Left colon (tissue), 2 donors: ENCODE data around the gene L3MBTL3. TPM values are rescaled to one million over a fixed set of nuclear protein-coding genes. Genes with fewer than 3 reads are reported as not detected.
"Not testable (repeated sequence)": the region's sequence is repeated elsewhere in the genome, so short reads cannot be mapped to it uniquely, and the experiment has no call there.

Experiments used
- ATAC-seq: fragments of 200-7000 bp; cut with Tn5 transposase; one replicate; pipeline ENCODE4 v1.9.1; 2020; ENCODE audit warnings: mild to moderate bottlenecking, moderate library complexity
- DNase-seq, 2 donors: peaks; one replicate each; pipeline ENCODE4 v3.0.0-alpha.2; 2020
- intact Hi-C, 2 donors: fragments of 100-400 bp; cut with DNase I in 1 of 2; cut with micrococcal nuclease in 1 of 2; formaldehyde crosslinking; loops; one replicate each; pipeline versions ENCODE4 v1.11.2 to v1.14.0; 2022; cut with DNase I, micrococcal nuclease
- total RNA-seq, 2 donors: library from RNA; stranded (reverse); fragmentation: NEBNext Ultra II Directional; extraction: Animal tissue kit (Norgen Biotek cat#: 25700); gene quantifications; one replicate each; pipeline ENCODE4 v1.2.1, GENCODE V29; 2021
- donor health status: DM: no; HTN: no; CAD: no.
- donor health status: DM: yes; HTN: yes; CAD: no.

L3MBTL3 gene
- total RNA-seq, 2 donors from 2014 or later: 8.4 to 14.9 TPM

- DNase-seq: no peak
- intact Hi-C loops: no loop called here
- ATAC-seq: no peak
These were observed 99.9 kb downstream of the L3MBTL3 start for GRCh38 chr6:130118236-130118635.

GRCh38 chr6:130119211-130119610 lies 100.8 kb downstream of the L3MBTL3 start:
- intact Hi-C loops: no loop called here
- DNase-seq: no peak
- ATAC-seq: no peak

- DNase-seq (no peak), ATAC-seq (no peak)
These were observed 102.3 kb downstream of the L3MBTL3 start for GRCh38 chr6:130120731-130121130.

GRCh38 chr6:130122243-130122642 lies 103.9 kb downstream of the L3MBTL3 start:
- ATAC-seq: peak; percentile 34
- no peak for DNase-seq
- intact Hi-C loops: no loop called here

More at GRCh38 chr6:130120731-130121130, 102.3 kb downstream of the L3MBTL3 start:
- intact Hi-C loops: no loop called here

- intact Hi-C loops: no loop called here
- ATAC-seq: no peak
- DNase-seq: no peak
These were observed 108.8 kb downstream of the L3MBTL3 start for GRCh38 chr6:130127195-130127594.

- intact Hi-C loops: no loop called here
- no peak for DNase-seq
- no peak for ATAC-seq
These were observed 109.9 kb downstream of the L3MBTL3 start for GRCh38 chr6:130128326-130128725.

- intact Hi-C loops: no loop called here
- DNase-seq (no peak), ATAC-seq (no peak)
These were observed 111.4 kb downstream of the L3MBTL3 start for GRCh38 chr6:130129762-130130246.

- DNase-seq (peak; percentile 32 to 54), ATAC-seq (peak; percentile 97)
- intact Hi-C loops: no loop called here
These were observed 113.9 kb downstream of the L3MBTL3 start for GRCh38 chr6:130132286-130132701.

- DNase-seq: no peak
- intact Hi-C loops: no loop called here
- no peak for ATAC-seq
These were observed 116.2 kb downstream of the L3MBTL3 start for GRCh38 chr6:130134582-130134981.

- ATAC-seq (no peak), DNase-seq (no peak)
- intact Hi-C loops: no loop called here
These were observed 118.4 kb downstream of the L3MBTL3 start for GRCh38 chr6:130136798-130137197.

- ATAC-seq (no peak), DNase-seq (no peak)
- intact Hi-C loops: no loop called here
These were observed 119.9 kb downstream of the L3MBTL3 start for GRCh38 chr6:130138116-130138908.

- DNase-seq: no peak
- ATAC-seq: no peak
- intact Hi-C loops: no loop called here
These were observed 120.5 kb downstream of the L3MBTL3 start for GRCh38 chr6:130138909-130139242.

- intact Hi-C loops: no loop called here
- ATAC-seq (no peak), DNase-seq (no peak)
These were observed 121.7 kb downstream of the L3MBTL3 start for GRCh38 chr6:130140084-130140483.

GRCh38 chr6:130143709-130144108 lies 125.3 kb downstream of the L3MBTL3 start:
- DNase-seq: no peak
- intact Hi-C loops: no loop called here
- no peak for ATAC-seq

- no peak for DNase-seq
- ATAC-seq: no peak
- intact Hi-C loops: no loop called here
These were observed 128.7 kb downstream of the L3MBTL3 start for GRCh38 chr6:130147111-130147510.

- ATAC-seq (no peak), DNase-seq (no peak)
- intact Hi-C loops: no loop called here
These were observed 129.8 kb downstream of the L3MBTL3 start for GRCh38 chr6:130148181-130148580.

GRCh38 chr6:130149016-130149415 lies 130.6 kb downstream of the L3MBTL3 start:
- DNase-seq, intact Hi-C loops, ATAC-seq: not testable (repeated sequence)

GRCh38 chr6:130150906-130151305 lies 132.5 kb downstream of the L3MBTL3 start:
- ATAC-seq: no peak
- intact Hi-C loops: no loop called here
- no peak for DNase-seq

GRCh38 chr6:130152908-130153510 lies 134.6 kb downstream of the L3MBTL3 start:
- DNase-seq (no peak), ATAC-seq (no peak)
- intact Hi-C loops: no loop called here

- intact Hi-C loops: no loop called here
- no peak for ATAC-seq
These were observed 138.5 kb downstream of the L3MBTL3 start for GRCh38 chr6:130156908-130157307.

More at GRCh38 chr6:130156908-130157307, 138.5 kb downstream of the L3MBTL3 start:
- no peak for DNase-seq
